Measurements from ENCODE around the gene CLDN7. TPM values are rescaled to one million over a fixed set of nuclear protein-coding genes. Genes with fewer than 3 reads are reported as not detected.
A peak's percentile ranks its signal among the peaks of the same experiment; 100 is the strongest.

CLDN7 gene
- total RNA-seq, 2 donors from 2014 or later, result 0.78 to 1.2 TPM

DNA sequence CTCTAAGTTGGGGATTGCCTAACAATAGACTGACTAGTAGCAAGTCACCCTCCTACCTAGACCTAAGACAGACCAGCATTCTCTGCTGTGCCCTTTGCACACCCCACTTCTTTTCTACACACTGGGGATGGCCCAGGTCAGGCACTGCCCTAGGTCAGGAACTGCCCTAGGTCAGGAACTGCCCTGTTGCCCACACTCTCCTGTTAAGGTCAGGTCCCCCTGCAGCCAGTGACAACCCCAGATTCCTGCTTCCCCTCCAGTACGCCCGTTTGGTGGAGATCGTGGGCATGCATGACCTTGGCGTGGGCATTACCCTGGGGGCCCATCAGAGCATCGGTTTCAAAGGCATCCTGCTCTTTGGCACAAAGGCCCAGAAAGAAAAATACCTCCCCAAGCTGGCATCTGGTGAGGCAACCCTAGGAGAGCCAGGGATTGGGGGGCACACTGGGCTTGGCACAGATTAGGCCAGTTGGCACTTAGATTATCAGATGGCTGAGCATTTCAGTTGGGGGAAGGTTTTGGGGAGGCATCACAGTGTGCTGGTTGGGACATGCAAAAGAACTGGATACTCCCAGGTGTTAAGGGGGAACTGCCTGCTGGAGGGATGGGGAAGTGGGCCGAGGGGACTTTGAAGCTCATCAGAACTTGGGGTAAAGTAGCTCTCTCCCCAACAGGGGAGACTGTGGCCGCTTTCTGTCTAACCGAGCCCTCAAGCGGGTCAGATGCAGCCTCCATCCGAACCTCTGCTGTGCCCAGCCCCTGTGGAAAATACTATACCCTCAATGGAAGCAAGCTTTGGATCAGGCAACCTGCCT, 40.8 kb downstream of the CLDN7 start:
- no peak for ATAC-seq
- Mint-ChIP-seq H3K36me3 (ENCODE audit: low read depth) (peaks cover 3% of the 10 kb centered on the region), H3K27me3 (no peaks in the 10 kb centered on the region), H3K4me3 (peak overlapping the region; percentile 96), H3K27ac (peak overlapping the region; percentile 91), H3K4me1 (peaks cover 31% of the 10 kb centered on the region)
- DNase-seq, result no peak
- no peaks in the 10 kb centered on the region for H3K9me3 ChIP-seq (ENCODE audit: control insufficient read depth, low read length, poor library complexity, severe bottlenecking)

DNA sequence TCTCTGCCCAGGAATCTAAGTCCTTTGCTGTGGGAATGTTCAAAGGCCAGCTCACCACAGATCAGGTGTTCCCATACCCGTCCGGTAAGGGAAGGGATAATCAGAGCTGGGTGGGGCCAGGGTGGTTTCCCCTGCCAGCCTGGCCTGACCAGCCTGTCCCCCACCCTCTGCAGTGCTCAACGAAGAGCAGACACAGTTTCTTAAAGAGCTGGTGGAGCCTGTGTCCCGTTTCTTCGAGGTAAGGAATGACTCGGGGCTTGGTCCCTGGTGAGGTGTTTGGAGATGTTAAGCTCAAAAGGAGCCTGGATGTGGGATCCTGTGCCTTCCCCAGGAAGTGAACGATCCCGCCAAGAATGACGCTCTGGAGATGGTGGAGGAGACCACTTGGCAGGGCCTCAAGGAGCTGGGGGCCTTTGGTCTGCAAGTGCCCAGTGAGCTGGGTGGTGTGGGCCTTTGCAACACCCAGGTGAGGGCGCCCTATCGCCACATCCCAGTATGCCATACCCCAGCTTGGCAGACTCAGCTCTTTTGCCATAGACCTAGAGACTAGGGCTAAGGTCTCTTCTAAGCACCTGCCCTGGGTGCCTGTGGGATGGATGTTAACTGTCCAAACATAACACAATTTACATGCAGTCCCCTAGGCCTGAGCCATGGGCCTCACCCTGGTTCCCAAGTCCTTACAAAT, 41.5 kb downstream of the CLDN7 start:
- DNase-seq (peak; percentile 28 to 53 (median 37)), ATAC-seq (peak; percentile 66)
- H3K27me3 Mint-ChIP-seq, result no peaks in the 10 kb centered on the region
- H3K9me3 ChIP-seq (ENCODE audit: control insufficient read depth, low read length, poor library complexity, severe bottlenecking), result no peaks in the 10 kb centered on the region
- H3K36me3 Mint-ChIP-seq (ENCODE audit: low read depth), result peaks cover 3% of the 10 kb centered on the region
- peaks cover 36% of the 10 kb centered on the region for H3K4me1 Mint-ChIP-seq
- peak overlapping the region; percentile 91 for H3K27ac Mint-ChIP-seq
- peak overlapping the region; percentile 96 for H3K4me3 Mint-ChIP-seq

DNA sequence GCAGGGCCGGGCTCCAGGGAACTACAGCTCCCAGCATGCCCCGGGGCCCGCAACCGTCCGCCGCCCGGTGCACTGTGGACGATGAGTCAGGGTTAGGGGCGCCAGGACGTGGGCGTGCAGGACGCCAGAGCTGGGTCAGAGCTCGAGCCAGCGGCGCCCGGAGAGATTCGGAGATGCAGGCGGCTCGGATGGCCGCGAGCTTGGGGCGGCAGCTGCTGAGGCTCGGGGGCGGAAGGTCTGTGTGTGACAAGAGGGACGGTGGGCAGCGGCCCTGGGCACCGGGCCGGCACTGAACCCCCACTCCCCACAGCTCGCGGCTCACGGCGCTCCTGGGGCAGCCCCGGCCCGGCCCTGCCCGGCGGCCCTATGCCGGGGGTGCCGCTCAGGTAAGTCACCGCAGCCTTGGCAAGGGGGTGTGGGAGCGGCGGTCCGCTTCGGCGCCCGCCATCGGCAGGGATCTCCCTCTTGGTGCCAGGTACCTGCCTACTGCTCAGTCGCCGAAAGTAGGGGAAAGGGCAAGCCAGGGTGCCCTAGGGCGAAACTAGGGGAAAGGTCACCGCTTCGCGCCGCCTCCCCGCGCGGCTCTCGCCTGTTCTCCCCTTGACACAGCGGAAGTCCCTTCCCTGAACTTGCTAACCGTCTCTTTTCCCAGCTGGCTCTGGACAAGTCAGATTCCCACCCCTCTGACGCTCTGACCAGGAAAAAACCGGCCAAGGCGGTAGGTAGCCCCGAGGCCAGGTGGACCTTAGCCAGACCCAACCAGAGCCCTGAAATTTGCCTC, 42.3 kb downstream of the CLDN7 start, which contains the start of the genes ACADVL and DLG4:
Gene ACADVL (plus strand): TSS at position 127 of the 781 bp plus-strand sequence. CDS start 47 bp downstream, at position 174.
Gene DLG4 (minus strand): TSS at position 25 of the 781 bp plus-strand sequence.
- Mint-ChIP-seq H3K27ac (peak within 1 kb of the TSS; percentile 91), H3K36me3 (ENCODE audit: low read depth) (peaks cover 3% of the 10 kb centered on the region), H3K27me3 (no peaks in the 10 kb centered on the region), H3K4me3 (peak within 1 kb of the TSS; percentile 96), H3K4me1 (peaks cover 38% of the 10 kb centered on the region)
- no peaks in the 10 kb centered on the region for H3K9me3 ChIP-seq (ENCODE audit: control insufficient read depth, low read length, poor library complexity, severe bottlenecking)
- peak; percentile 54 to 65 (median 60) for DNase-seq
- ATAC-seq, result peak; percentile 68

DNA sequence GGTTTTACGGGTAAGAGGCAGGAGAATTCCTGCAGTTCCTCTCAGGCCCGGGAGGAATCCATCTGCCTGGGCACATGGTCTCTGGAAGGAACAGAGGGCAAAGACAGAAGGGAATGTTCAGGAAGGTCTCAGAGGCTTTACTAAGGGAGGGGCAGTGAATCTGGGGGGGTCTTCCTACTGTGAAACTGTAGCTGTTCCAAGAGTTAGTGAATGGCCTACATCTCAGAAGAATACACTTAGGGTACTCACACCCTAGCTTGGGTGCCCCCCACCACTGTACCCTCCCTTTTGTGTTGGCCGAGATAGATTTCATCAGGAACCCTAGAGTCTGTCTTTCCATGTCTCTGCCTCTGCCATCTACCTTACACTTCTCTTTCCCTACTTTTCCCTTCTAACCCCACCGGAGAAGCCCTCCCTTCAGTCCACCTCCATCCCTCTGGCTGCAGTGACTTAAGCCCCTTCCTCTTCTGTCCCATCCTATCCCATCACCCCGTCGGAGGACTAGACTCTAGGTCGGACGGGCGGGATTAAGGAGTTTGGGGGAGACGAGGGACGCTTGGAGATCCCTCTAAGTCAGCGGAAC, 43.0 kb downstream of the CLDN7 start:
- H3K9me3 ChIP-seq (ENCODE audit: control insufficient read depth, low read length, poor library complexity, severe bottlenecking), result no peaks in the 10 kb centered on the region
- Mint-ChIP-seq H3K27ac (peak overlapping the region; percentile 91), H3K4me1 (peaks cover 45% of the 10 kb centered on the region), H3K36me3 (ENCODE audit: low read depth) (peaks cover 3% of the 10 kb centered on the region), H3K4me3 (peak overlapping the region; percentile 96), H3K27me3 (no peaks in the 10 kb centered on the region)
- DNase-seq (no peak), ATAC-seq (no peak)

DNA sequence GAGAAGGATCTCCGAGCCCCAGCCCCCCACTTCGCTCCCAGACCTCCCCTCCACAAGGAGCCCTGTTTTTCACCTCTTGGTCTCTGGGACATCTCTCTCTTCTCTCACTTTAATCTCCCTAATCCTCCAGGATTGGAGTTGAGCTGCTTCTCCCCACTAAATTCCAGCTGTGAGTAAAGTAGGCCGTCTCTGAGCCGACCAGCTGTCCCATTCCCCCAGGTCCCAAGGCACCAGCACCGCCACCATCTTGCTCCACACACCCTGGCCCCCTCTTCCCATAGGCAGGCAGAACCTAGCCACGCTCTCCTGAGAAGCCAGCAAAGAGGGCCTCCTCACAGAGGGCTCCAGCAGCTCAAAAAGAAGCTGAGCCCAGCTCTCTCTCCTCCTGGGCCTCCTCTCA, 43.5 kb downstream of the CLDN7 start:
- H3K4me3 Mint-ChIP-seq, result peak overlapping the region; percentile 96
- DNase-seq (no peak), ATAC-seq (no peak)
- H3K36me3 Mint-ChIP-seq (ENCODE audit: low read depth), result peaks cover under 1% of the 10 kb centered on the region
- no peaks in the 10 kb centered on the region for H3K27me3 Mint-ChIP-seq
- H3K9me3 ChIP-seq (ENCODE audit: control insufficient read depth, low read length, poor library complexity, severe bottlenecking), result no peaks in the 10 kb centered on the region
- peak overlapping the region; percentile 91 for H3K27ac Mint-ChIP-seq
- peaks cover 50% of the 10 kb centered on the region for H3K4me1 Mint-ChIP-seq

DNA sequence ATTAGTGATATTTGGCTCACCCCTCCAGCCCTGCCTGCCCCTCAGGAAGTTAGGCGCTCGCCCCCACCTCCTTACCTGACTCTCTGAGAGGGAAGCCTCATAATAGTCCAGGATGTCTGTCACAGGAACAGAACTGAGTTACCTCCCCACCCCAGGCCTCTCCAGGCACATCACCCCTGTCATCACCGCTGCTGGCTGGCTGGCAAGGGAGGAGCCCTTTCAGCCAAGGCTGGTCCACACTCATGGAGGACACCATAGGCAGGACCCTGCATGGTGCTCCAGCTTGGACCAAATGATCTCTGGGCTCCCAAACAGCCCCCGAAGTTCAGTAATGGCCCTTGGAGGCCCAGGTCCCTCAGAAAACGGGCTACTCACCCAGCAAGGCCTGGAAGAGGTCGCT, 44.1 kb downstream of the CLDN7 start:
- H3K27me3 Mint-ChIP-seq, result no peaks in the 10 kb centered on the region
- peak overlapping the region; percentile 73 for H3K27ac Mint-ChIP-seq
- peaks cover 56% of the 10 kb centered on the region for H3K4me1 Mint-ChIP-seq
- peak overlapping the region; percentile 84 for H3K4me3 Mint-ChIP-seq
- DNase-seq, result no peak
- H3K36me3 Mint-ChIP-seq (ENCODE audit: low read depth), result no peaks in the 10 kb centered on the region
- no peaks in the 10 kb centered on the region for H3K9me3 ChIP-seq (ENCODE audit: control insufficient read depth, low read length, poor library complexity, severe bottlenecking)
- ATAC-seq, result no peak

DNA sequence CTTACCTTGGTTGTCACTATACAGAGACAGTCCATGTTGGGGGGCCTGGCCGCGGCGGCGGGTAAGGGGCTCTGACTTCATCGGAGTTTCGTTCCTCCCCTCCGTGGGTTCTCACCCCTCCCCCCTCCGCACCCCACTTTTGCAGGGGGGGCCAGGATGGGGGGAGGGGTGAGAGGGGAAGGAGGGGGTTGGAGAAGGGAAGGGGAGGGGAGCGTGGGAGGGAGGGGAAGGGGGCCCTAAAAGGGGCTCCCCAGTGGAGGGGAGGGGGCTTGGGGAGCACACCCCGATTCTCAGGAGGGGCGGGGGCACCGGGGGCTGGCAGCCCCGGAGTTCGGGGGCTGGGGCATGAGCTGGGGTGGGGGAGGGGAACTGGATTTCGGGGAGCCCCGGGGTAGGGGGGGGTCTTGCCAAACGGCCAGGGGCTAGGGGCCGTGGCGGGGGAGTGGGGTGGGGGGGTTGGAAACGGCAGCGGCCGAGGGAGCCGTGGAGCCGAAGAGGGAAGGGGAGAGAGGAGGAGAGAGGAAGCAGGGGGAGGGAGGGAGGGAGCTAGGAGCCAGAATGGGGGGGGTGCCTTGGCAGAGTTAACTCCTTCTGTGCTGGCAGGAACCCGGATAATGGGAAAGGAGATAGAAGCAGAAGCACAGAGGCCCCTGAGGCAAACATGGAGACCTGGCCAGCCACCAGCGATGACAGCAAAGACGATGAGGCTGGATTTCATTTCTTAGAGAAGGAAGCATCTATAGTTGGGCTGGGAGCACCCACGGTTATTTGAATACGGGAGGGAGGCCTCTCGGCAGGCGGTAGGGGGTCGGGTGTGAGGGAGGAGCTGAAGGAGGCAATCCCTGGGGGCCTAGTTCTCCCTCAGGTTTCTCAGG, 44.9 kb downstream of the CLDN7 start:
- ATAC-seq (no peak), DNase-seq (no peak)
- H3K4me3 Mint-ChIP-seq, result peak overlapping the region; percentile 84
- H3K27ac Mint-ChIP-seq, result peak overlapping the region; percentile 73
- H3K4me1 Mint-ChIP-seq, result peaks cover 56% of the 10 kb centered on the region
- H3K9me3 ChIP-seq (ENCODE audit: control insufficient read depth, low read length, poor library complexity, severe bottlenecking), result no peaks in the 10 kb centered on the region
- H3K36me3 Mint-ChIP-seq (ENCODE audit: low read depth), result no peaks in the 10 kb centered on the region
- peaks cover 2% of the 10 kb centered on the region for H3K27me3 Mint-ChIP-seq

DNA sequence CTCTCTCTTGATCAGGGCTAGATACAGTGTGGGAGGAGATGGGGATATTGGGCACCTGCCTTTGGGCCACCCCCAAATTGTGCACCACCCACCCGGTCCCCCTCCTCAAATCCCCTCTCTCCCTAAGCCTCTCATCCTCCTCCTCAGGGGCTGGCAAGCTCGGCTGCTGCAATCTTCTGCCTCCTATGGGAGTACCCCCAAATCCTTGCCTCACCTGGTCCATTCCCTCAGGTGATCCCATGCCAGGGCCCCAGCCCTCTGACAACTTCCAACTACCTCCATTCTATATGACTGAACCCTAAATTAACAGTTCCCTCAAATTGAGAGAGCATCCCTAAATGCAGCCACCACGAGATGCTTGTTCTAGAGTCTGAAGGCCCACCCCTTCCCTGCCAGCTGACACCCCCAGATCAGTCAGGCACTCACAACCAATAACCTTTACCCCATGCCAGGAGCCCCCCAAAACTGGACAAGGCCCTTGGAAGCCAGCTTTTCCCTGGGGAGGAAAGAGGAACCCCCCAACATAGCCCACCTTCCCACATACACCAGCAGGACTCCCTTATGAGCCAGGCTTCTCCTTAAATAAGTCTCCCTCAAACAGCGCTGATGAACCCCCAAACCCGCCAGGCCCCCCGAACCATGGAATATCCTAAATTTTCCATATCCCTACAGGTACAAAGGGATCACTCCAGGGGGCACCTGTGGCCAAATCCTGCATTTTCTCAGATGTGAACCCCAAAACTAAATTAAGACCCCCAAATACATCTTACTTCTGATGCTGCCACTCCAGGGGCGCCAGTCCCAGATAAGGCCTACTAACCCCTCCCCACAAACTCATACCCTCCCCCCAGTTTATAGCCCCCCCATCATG, 45.8 kb downstream of the CLDN7 start:
- no peak for DNase-seq
- H3K4me1 Mint-ChIP-seq, result peaks cover 62% of the 10 kb centered on the region
- peak overlapping the region; percentile 86 for H3K27ac Mint-ChIP-seq
- H3K4me3 Mint-ChIP-seq, result peak overlapping the region; percentile 82
- ATAC-seq, result no peak
- H3K9me3 ChIP-seq (ENCODE audit: control insufficient read depth, low read length, poor library complexity, severe bottlenecking), result no peaks in the 10 kb centered on the region
- no peaks in the 10 kb centered on the region for H3K36me3 Mint-ChIP-seq (ENCODE audit: low read depth)
- H3K27me3 Mint-ChIP-seq, result peaks cover 8% of the 10 kb centered on the region

DNA sequence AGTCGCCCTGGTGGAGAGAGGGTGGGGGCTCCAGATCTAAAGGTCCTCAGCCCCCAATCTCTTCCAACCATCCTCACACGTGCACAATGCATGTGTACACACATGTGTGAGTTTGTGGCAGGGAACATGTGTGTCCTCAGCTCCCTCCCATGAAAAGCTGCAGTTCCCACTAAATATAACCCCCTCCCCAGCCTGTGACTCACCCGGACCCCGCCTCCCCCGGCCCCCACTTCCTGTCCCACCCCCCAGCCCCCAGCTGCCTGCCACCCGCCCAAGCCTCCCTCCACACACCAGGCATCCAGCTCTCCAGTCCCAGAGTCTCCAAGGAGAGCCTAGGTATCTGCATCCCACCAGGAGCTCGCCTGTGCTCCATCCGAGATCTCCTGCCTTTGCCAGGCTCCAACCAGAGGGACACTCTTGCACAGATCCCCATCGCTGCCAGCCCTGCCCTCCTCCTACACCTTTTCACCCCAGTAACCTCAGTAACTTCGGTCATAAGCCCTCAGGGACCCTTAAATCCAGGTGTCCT, 46.6 kb downstream of the CLDN7 start:
- Mint-ChIP-seq H3K27ac (peak overlapping the region; percentile 86), H3K4me3 (peak overlapping the region; percentile 93), H3K27me3 (peaks cover 8% of the 10 kb centered on the region), H3K4me1 (peaks cover 54% of the 10 kb centered on the region), H3K36me3 (ENCODE audit: low read depth) (no peaks in the 10 kb centered on the region)
- no peaks in the 10 kb centered on the region for H3K9me3 ChIP-seq (ENCODE audit: control insufficient read depth, low read length, poor library complexity, severe bottlenecking)
- ATAC-seq (no peak), DNase-seq (no peak)

DNA sequence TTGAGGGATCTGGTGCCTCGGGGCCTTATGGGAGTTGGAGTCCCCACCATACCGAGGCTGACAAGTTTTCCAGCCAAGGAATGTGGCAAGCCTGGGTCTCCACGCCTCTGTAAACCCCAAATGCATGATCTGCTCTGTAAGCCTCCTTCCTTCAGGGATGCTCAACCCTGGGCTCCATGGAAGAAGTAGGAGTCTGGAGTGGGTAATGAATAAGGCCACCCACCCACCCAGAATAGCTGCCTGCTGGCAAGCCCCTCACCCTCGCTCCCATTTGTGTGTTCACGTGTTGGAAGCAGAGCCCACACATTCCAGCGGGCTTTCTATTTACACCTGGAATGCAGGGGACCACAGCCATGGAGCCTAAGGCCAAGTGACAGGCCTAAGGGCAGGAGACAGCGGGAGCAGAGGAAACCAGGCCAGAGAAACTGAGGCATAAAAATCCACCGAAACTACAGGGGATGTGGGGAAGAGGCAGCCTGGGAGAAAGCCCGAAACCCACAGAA, 47.1 kb downstream of the CLDN7 start:
- DNase-seq (no peak), ATAC-seq (no peak)
- H3K9me3 ChIP-seq (ENCODE audit: control insufficient read depth, low read length, poor library complexity, severe bottlenecking), result no peaks in the 10 kb centered on the region
- peak overlapping the region; percentile 99 for H3K27ac Mint-ChIP-seq
- H3K27me3 Mint-ChIP-seq, result peaks cover 8% of the 10 kb centered on the region
- H3K4me1 Mint-ChIP-seq, result peaks cover 54% of the 10 kb centered on the region
- no peaks in the 10 kb centered on the region for H3K36me3 Mint-ChIP-seq (ENCODE audit: low read depth)
- peak overlapping the region; percentile 93 for H3K4me3 Mint-ChIP-seq
